GM12873 (cell line): ENCODE results near the gene EEIG1.

ENCODE experiments used
- CTCF ChIP-seq: IDR thresholded peaks from 2 replicates; pipeline ENCODE4 v1.5.1; 2012; ENCODE audit warnings: low read depth, mild to moderate bottlenecking, moderate library complexity, low read length, control low read depth; ENCODE audit not compliant: insufficient read depth; ENCODE audit errors: missing control alignments

EEIG1 gene

GRCh38 chr9:127940593-127940992, 40.2 kb downstream of the EEIG1 start:
- TF ChIP-seq CTCF: no peak

- TF ChIP-seq CTCF: no peak
Measured at GRCh38 chr9:127938298-127938690, 42.5 kb downstream of the EEIG1 start.

GRCh38 chr9:127937388-127938297, 43.1 kb downstream of the EEIG1 start, which contains the start of gene DPM2:
Gene DPM2 (minus strand): TSS chr9:127937854. CDS start chr9:127937820, 34 bp downstream.
- no peak for TF ChIP-seq CTCF

- no peak for TF ChIP-seq CTCF
Measured at GRCh38 chr9:127937056-127937387, 43.8 kb downstream of the EEIG1 start.

- no peak for TF ChIP-seq CTCF
Measured at GRCh38 chr9:127936347-127936852, 44.4 kb downstream of the EEIG1 start.

GRCh38 chr9:127935765-127936221, 45.0 kb downstream of the EEIG1 start:
- no peak for TF ChIP-seq CTCF

- TF ChIP-seq CTCF: no peak
Measured at GRCh38 chr9:127934986-127935385, 45.8 kb downstream of the EEIG1 start.
